ENCODE data around the gene TBX10.
"Not testable (repeated sequence)": the region's sequence is repeated elsewhere in the genome, so short reads cannot be mapped to it uniquely, and the experiment has no call there.

Gene TBX10

DNA sequence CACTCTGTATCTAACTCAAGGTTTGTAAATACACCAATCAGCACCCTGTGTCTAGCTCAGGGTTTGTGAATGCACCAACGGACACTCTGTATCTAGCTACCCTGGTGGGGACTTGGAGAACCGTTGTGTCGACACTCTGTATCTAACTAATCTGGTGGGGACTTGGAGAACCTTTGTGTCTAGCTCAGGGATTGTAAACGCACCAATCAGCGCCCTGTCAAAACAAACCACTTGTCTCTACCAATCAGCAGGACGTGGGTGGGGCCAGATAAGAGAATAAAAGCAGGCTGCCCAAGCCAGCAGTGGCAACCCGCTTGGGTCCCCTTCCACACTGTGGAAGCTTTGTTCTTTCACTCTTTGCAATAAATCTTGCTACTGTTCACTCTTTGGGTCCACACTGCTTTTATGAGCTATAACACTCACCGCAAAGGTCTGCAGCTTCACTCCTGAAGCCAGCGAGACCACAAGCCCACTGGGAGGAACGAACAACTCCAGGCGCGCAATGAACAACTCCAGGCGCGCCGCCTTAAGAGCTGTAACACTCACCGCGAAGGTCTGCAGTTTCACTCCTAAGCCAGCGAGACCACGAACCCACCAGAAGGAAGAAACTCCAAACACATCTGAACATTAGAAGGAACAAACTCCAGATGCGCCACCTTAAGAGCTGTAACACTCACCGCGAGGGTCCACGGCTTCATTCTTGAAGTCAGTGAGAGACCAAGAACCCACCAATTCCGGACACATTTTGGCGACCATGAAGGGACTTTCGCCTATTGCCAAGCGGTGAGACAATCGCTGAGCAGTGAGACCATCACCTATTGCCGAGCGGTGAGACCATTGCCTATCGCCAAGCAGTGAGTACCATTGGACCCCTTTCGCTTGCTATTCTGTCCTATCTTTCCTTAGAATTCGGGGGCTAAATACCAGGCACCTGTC is 19.6 kb downstream of the TBX10 start:
- not testable (repeated sequence) for DNase-seq (ENCODE audit: low read depth); H3K4me3 ChIP-seq (ENCODE audit: low read depth, low read length)

DNA sequence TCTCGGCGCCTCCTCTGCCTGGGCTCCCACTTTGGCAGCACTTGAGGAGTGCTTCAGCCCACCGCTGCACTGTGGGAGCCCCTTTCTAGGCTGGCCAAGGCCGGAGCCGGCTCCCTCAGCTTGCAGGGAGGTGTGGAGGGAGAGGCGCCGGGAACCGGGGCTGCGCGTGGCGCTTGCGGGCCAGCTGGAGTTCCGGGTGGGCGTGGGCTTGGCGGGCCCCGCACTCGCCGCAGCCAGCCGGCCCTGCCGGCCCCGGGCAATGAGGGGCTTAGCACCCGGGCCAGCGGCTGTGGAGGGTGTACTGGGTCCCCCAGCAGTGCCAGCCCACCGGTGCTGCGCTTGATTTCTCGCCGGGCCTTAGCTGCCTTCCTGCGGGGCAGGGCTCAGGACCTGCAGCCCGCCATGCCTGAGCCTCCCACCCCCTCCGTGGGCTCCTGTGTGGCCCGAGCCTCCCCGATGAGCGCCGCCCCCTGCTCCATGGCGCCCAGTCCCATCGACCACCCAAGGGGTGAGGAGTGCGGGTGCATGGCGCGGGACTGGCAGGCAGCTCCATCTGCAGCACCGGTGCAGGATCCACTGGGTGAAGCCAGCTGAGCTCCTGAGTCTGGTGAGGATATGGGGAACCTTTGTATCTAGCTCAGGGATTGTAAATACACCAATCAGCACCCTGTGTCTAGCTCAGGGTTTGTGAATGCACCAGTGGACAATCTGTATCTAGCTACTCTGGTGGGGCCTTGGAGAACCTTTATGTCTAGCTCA is 20.5 kb downstream of the TBX10 start:
- not testable (repeated sequence) for DNase-seq (ENCODE audit: low read depth); H3K4me3 ChIP-seq (ENCODE audit: low read depth, low read length)

GRCh38 chr11:67617243-67617953 is 22.2 kb downstream of the TBX10 start:
- no peak for DNase-seq (ENCODE audit: low read depth)
- no peak overlapping the region for H3K4me3 ChIP-seq (ENCODE audit: low read depth, low read length)

DNA sequence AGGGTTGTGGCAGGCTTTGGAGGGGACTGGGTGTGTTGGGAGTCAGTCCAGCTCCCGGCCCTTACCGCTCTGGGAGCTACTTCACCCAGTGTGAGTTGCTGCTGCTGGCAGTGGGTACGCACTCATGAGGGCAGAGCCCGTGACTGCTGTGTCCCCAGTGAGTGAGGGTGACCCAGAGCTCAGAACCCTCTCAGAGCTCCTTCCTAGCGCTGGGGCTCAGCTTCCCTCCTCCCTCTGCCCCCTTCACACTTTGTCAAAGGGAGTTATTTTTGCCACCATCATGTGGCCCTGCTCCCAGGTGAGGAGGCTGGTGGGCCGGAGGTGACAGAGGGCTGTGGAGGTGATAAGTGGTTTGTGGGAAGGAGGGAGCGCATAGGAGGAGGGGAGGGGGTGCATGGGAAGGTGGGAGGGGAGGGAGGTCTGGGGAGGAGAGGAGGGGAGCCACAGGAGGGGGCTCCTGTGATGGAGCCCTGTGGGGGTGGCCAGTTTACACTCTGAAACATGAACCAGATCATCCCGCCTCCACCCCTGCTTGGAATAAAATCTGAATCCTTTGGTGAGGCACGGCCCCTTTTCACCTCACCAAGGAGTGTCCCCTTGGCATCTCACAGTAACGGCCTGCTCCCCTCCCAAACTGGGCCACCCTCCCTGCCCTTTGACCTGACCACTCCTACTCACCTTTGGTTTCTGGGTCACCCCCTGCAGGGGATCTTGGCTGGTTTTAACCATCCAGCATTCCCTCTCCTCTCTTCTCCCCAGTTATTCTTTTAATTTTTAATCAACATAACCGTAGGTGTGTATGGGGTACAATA is 22.9 kb downstream of the TBX10 start:
- no peak for DNase-seq (ENCODE audit: low read depth)
- no peak overlapping the region for H3K4me3 ChIP-seq (ENCODE audit: low read depth, low read length)

GRCh38 chr11:67615728-67616430 is 23.7 kb downstream of the TBX10 start:
- no peak for DNase-seq (ENCODE audit: low read depth)
- H3K4me3 ChIP-seq (ENCODE audit: low read depth, low read length) = no peak overlapping the region

GRCh38 chr11:67614730-67615714 is 24.5 kb downstream of the TBX10 start:
- no peak for DNase-seq (ENCODE audit: low read depth)
- H3K4me3 ChIP-seq (ENCODE audit: low read depth, low read length) = no peak overlapping the region

DNA sequence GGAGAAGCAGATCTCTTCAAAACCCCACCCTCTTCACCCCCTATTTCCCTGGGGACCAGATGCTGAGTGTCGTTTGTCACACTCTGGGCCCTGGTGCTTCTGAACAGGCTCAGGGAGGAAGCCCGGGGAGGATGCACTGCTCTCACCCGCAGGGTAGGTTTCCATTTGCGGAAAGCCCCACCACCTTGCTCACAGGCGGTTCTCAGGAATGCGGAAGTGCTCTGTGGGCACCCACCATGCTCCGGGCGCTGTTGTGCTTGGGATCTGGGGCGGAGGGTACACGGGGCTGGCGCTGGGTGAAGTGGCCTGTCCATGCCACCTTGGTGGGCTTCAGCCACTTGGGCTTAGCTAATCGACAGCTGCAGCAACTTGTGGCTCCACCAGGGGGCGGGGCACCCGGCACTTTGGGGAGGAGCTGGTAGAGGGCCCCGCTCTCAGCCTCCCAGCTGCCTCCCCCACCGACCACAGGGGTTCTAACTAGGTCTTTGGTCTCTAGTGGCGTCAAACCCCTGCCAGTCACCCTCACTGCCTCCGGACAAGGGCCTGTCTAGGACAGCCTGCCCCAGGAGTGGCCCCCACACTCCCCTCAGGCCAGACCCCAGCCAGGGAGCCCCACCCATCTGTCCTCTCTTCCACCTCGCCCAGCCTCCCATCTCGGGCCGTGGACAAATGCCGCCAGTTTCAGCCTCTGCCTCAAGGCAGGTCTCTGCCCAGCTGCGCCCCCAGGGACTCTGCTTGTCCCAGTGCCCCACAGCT is 25.4 kb downstream of the TBX10 start:
- DNase-seq (ENCODE audit: low read depth) = no peak
- H3K4me3 ChIP-seq (ENCODE audit: low read depth, low read length) = peak overlapping the region; percentile 20

DNA sequence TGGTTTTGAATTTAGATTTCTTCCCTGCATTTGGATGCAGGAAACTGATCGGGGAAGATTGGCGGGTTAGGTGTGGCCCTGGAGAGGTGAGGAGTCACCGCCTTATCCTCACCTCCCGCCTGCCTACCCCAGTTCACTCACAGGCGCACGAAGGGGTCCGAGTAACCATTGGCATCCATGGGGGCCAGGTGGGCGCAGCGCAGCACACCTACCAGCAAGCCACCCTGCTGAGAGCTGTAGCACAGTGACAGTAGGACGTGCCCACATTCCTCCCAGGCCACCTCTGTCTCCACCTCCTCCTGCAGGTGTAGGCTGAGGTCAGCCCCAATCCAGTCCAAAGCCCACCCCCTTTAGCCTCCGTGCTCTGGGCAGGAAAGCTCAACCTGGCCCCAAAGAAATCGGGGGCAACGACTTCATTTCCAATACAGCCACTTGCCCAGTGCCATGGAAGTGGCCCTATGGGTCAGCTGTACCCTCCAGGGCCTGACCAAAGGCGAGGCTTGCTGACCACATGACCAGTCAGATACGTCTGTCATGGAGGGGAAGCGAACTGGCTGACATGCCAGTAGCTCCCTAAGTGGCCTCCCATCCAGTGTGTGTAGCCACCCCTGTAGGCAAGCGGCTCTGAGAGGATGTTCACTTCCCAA is 26.1 kb downstream of the TBX10 start:
- DNase-seq (ENCODE audit: low read depth) = no peak
- H3K4me3 ChIP-seq (ENCODE audit: low read depth, low read length) = no peak overlapping the region

- DNase-seq (ENCODE audit: low read depth) = no peak
- no peak overlapping the region for H3K4me3 ChIP-seq (ENCODE audit: low read depth, low read length)
Measured at GRCh38 chr11:67612751-67613150, 26.8 kb downstream of the TBX10 start.

DNA sequence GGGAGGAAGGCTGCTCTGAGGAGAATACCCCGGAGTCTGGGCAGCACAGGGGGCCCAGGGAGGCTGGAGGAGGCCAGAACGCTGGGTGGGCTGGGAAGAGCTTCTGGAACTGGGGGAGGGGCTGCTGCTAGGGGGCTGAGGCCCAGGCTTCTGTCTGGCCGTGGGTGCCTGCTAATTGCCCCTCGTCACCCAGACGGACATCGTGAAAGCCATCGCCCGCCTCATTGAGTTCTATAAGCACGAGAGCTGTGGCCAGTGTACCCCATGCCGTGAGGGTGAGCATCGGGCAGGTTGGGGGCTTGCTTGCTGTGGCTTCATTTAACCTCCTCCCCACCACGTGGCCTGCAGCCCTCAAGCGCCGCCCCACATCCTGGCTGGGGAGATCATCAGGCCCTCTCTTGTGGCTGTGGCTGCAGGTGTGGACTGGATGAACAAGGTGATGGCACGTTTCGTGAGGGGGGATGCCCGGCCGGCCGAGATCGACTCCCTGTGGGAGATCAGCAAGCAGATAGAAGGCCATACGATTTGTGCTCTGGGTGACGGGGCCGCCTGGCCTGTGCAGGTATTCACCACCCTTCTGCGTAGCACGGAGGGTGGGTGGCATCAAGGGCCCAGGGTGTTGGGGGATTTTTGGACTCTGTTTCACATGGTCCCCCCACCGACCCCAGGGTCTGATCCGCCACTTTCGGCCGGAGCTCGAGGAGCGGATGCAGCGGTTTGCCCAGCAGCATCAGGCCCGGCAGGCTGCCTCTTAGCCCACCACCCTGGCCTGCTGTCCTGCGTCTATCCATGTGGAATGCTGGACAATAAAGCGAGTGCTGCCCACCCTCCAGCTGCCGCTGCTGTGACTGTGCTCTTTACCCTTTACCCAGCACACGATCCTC is 27.6 kb downstream of the TBX10 start:
- no peak for DNase-seq (ENCODE audit: low read depth)
- no peak overlapping the region for H3K4me3 ChIP-seq (ENCODE audit: low read depth, low read length)

DNA sequence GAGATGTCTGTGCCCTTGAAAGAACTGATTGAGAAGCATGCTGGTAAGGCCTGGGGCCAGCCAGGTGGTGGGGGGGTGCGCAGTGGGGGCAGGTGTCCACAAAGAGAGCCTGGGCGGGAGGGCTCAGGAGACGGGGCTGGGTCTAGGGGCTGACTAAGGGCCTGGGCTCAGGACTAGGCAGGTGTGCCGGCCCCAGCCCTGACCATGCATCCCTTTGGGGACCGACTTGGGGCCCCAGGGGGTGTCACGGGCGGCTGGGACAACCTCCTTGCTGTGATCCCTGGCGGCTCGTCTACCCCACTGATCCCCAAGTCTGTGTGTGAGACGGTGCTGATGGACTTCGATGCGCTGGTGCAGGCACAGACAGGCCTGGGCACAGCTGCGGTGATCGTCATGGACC is 28.4 kb downstream of the TBX10 start:
- no peak for DNase-seq (ENCODE audit: low read depth)
- no peak overlapping the region for H3K4me3 ChIP-seq (ENCODE audit: low read depth, low read length)

DNA sequence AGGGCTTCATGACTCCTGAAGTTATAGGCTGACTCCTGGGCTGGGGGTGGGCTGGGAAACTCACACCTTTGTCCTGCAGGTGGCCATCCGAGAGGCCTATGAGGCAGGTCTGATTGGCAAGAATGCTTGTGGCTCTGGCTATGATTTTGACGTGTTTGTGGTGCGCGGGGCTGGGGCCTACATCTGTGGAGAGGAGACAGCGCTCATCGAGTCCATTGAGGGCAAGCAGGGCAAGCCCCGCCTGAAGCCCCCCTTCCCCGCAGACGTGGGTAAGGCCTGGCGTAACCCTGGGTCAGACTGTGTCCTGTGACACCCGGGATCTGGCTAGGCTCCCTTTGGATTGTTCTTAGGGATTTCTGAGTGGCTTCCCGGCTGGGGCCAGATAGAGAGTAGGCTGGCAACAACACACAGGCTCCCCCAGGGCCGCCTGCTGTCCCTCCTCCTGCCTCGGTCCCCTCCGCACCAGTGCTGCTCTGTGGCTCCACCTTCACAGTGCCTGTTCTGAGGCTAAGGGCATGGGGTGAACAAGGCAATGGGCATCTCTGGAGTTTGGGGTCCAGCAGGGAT is 29.2 kb downstream of the TBX10 start:
- H3K4me3 ChIP-seq (ENCODE audit: low read depth, low read length) = no peak overlapping the region
- DNase-seq (ENCODE audit: low read depth) = no peak

DNA sequence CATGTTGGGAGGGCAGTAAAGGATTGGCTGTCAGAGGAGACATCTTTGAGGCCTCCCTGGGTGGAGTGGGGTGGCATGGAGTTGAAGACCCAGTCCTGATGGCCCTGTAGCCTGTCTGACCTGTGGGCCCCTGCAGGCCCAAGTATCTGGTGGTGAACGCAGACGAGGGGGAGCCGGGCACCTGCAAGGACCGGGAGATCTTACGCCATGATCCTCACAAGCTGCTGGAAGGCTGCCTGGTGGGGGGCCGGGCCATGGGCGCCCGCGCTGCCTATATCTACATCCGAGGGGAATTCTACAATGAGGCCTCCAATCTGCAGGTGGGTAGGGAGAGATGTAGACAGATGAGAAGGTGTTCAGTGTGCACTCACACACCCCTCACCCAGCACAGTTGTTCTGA is 30.2 kb downstream of the TBX10 start:
- no peak overlapping the region for H3K4me3 ChIP-seq (ENCODE audit: low read depth, low read length)
- no peak for DNase-seq (ENCODE audit: low read depth)

- DNase-seq (ENCODE audit: low read depth) = no peak
- H3K4me3 ChIP-seq (ENCODE audit: low read depth, low read length) = no peak overlapping the region
Measured at GRCh38 chr11:67608486-67608885, 31.1 kb downstream of the TBX10 start.

GRCh38 chr11:67607507-67607906 is 32.1 kb downstream of the TBX10 start:
- H3K4me3 ChIP-seq (ENCODE audit: low read depth, low read length) = peak overlapping the region; percentile 100
- DNase-seq (ENCODE audit: low read depth) = no peak

All from skeletal muscle cell (primary cell).